ENCODE measurements around the gene LSP1.

DNA sequence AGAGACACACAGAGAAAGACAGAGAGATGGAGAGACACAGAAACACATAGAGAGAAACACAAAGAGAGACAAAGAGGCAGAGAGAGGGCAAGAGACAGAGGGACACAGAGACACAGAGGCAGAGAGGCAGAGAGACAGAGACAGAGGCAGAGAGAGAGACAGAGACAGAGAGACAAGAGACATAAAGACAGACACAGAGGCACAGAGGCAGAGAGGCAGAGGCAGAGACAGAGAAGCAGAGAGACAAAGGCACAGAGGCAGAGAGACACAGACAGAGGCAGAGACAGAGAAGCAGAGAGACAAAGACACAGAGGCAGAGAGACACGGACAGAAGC is 7.8 kb upstream of the LSP1 start:
- TF ChIP-seq, protein P1, sequence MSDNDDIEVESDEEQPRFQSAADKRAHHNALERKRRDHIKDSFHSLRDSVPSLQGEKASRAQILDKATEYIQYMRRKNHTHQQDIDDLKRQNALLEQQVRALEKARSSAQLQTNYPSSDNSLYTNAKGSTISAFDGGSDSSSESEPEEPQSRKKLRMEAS (IDR thresholded peaks at IDR 0.05): no peak
- TF ChIP-seq SP1 (IDR thresholded peaks at IDR 0.05; ENCODE audit: low read depth, low read length) (no peak), EP300 (IDR thresholded peaks at IDR 0.05; ENCODE audit: borderline replicate concordance in 1 of 2, low read depth in 2 of 2, low read length in 2 of 2) (no peak)
- TF ChIP-seq, protein P2, sequence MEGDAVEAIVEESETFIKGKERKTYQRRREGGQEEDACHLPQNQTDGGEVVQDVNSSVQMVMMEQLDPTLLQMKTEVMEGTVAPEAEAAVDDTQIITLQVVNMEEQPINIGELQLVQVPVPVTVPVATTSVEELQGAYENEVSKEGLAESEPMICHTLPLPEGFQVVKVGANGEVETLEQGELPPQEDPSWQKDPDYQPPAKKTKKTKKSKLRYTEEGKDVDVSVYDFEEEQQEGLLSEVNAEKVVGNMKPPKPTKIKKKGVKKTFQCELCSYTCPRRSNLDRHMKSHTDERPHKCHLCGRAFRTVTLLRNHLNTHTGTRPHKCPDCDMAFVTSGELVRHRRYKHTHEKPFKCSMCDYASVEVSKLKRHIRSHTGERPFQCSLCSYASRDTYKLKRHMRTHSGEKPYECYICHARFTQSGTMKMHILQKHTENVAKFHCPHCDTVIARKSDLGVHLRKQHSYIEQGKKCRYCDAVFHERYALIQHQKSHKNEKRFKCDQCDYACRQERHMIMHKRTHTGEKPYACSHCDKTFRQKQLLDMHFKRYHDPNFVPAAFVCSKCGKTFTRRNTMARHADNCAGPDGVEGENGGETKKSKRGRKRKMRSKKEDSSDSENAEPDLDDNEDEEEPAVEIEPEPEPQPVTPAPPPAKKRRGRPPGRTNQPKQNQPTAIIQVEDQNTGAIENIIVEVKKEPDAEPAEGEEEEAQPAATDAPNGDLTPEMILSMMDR (IDR thresholded peaks at IDR 0.05; ENCODE audit: control extremely low read depth in 1 of 3, insufficient read depth in 1 of 3, low read depth in 1 of 3, low read length in 3 of 3): no peak

All from H1 (cell line).